Fibroblast of lung (primary cell): Measurements from ENCODE around the gene SRC. TPM values are rescaled to one million over a fixed set of nuclear protein-coding genes. Genes with fewer than 3 reads are reported as not detected.

Source experiments
- DNase-seq, 2 donors: peaks; one replicate each; pipeline versions ENCODE4 v3.0.0 to v3.0.0-alpha.2; 2010; ENCODE audit warnings: low read depth in 2 of 2
- H2AFZ ChIP-seq: 2 replicates; pipeline ENCODE4 v1.5.1; 2012; ENCODE audit warnings: low read length, control low read depth, inconsistent platforms
- H3K27ac ChIP-seq: 2 replicates; pipeline ENCODE4 v1.5.1; 2011; ENCODE audit warnings: low read length, control low read depth; ENCODE audit not compliant: insufficient read depth
- H3K27me3 ChIP-seq: 2 replicates; pipeline ENCODE4 v1.5.1; 2011; ENCODE audit warnings: mild to moderate bottlenecking, low read length; ENCODE audit not compliant: control insufficient read depth, insufficient read depth
- H3K36me3 ChIP-seq: 2 replicates; pipeline ENCODE4 v1.5.1; 2011; ENCODE audit warnings: low read length; ENCODE audit not compliant: control insufficient read depth, insufficient read depth
- H3K4me1 ChIP-seq: 2 replicates; pipeline ENCODE4 v1.5.1; 2011; ENCODE audit warnings: low read length; ENCODE audit not compliant: control insufficient read depth, insufficient read depth; ENCODE audit errors: extremely low read depth
- H3K4me2 ChIP-seq: 2 replicates; pipeline ENCODE4 v1.5.1; 2011; ENCODE audit warnings: low read length, control low read depth; ENCODE audit not compliant: insufficient read depth; ENCODE audit errors: extremely low read depth
- H3K4me3 ChIP-seq, 4 experiments: fragments of 200-600 bp in 1 of 4; sonication (generic) in 1 of 4; replicated peaks in 1 of 4; 2 replicates each; pipeline ENCODE4 v1.5.1; 2011 to 2016; ENCODE audit warnings: low read length in 4 of 4, low read depth in 3 of 4, mild to moderate bottlenecking in 3 of 4, control low read depth in 2 of 4, inconsistent platforms in 1 of 4, mixed read lengths in 1 of 4; ENCODE audit not compliant: insufficient read depth in 1 of 4; ENCODE audit errors: control extremely low read depth in 1 of 4
- H3K79me2 ChIP-seq: 2 replicates; pipeline ENCODE4 v1.5.1; 2012; ENCODE audit warnings: mild to moderate bottlenecking, low read length, inconsistent platforms; ENCODE audit not compliant: control insufficient read depth, insufficient read depth
- H3K9ac ChIP-seq: 2 replicates; pipeline ENCODE4 v1.5.1; 2011; ENCODE audit warnings: mild to moderate bottlenecking, low read length, control low read depth; ENCODE audit not compliant: insufficient read depth
- H3K9me3 ChIP-seq: 2 replicates; pipeline ENCODE4 v1.5.1; 2012; ENCODE audit warnings: low read depth, low read length; ENCODE audit not compliant: control insufficient read depth, insufficient read depth
- H4K20me1 ChIP-seq: 2 replicates; pipeline ENCODE4 v1.5.1; 2011; ENCODE audit warnings: low read length; ENCODE audit not compliant: control insufficient read depth, insufficient read depth; ENCODE audit errors: extremely low read depth
- EZH2 ChIP-seq: IDR thresholded peaks from 2 replicates; pipeline ENCODE4 v1.5.1; 2012; ENCODE audit warnings: low read length, control low read depth, mild to moderate bottlenecking; ENCODE audit errors: missing control alignments
- polyA plus RNA-seq, 2 donors: library from polyadenylated mRNA; depleted of rRNA in 1 of 2; stranded (reverse) in 1 of 2; unstranded in 1 of 2; fragments of >200 nt; gene quantifications; 2 replicates each; pipeline ENCODE4 v1.2.1, GENCODE V29; 2011 to 2012; ENCODE audit warnings: missing spikeins in 1 of 2
- total RNA-seq: library from RNA; depleted of rRNA; stranded (reverse); fragments of >200 nt; gene quantifications from 2 replicates; pipeline ENCODE4 v1.2.1, GENCODE V29; 2014
- TF ChIP-seq, protein P1 (sequence below), 2 donors: IDR thresholded peaks in 1 of 2; conservative IDR thresholded peaks in 1 of 2; 1 replicate in 1 of 2; 2 replicates in 1 of 2; pipeline ENCODE4 v1.5.1; 2011 to 2012; ENCODE audit warnings: low read length in 2 of 2, control low read depth in 1 of 2, inconsistent platforms in 1 of 2, low read depth in 1 of 2, mild to moderate bottlenecking in 1 of 2

SRC gene
- total and polyA plus RNA-seq, 2 donors (not counting 1 experiment from before 2014, with no cell fraction given) = 17.8 to 20.3 TPM

- peaks cover 9% of the 10 kb centered on the region for H3K79me2 ChIP-seq
- H4K20me1 ChIP-seq = no peaks in the 10 kb centered on the region
- no peak overlapping the region for H3K4me2 ChIP-seq
- H3K36me3 ChIP-seq = peaks cover 13% of the 10 kb centered on the region
- TF ChIP-seq, protein P1, sequence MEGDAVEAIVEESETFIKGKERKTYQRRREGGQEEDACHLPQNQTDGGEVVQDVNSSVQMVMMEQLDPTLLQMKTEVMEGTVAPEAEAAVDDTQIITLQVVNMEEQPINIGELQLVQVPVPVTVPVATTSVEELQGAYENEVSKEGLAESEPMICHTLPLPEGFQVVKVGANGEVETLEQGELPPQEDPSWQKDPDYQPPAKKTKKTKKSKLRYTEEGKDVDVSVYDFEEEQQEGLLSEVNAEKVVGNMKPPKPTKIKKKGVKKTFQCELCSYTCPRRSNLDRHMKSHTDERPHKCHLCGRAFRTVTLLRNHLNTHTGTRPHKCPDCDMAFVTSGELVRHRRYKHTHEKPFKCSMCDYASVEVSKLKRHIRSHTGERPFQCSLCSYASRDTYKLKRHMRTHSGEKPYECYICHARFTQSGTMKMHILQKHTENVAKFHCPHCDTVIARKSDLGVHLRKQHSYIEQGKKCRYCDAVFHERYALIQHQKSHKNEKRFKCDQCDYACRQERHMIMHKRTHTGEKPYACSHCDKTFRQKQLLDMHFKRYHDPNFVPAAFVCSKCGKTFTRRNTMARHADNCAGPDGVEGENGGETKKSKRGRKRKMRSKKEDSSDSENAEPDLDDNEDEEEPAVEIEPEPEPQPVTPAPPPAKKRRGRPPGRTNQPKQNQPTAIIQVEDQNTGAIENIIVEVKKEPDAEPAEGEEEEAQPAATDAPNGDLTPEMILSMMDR (conservative IDR thresholded peaks at IDR 0.05 in 1 of 2, IDR thresholded peaks at IDR 0.05 in 1 of 2; ENCODE audit: low read depth in 1 of 2, low read length in 2 of 2) = no peak
- TF ChIP-seq EZH2 = no peak
- no peak for DNase-seq
- no peaks in the 10 kb centered on the region for H3K9me3 ChIP-seq
- H3K27me3 ChIP-seq = no peaks in the 10 kb centered on the region
- peaks cover 27% of the 10 kb centered on the region for H3K4me1 ChIP-seq
- H3K4me3 ChIP-seq = no peak overlapping the region
- no peak overlapping the region for H3K9ac ChIP-seq
- peak overlapping the region; percentile 89 for H3K27ac ChIP-seq
- no peak overlapping the region for H2AFZ ChIP-seq
These were observed 29.7 kb upstream of the SRC start for GRCh38 chr20:37316116-37316774.

DNA sequence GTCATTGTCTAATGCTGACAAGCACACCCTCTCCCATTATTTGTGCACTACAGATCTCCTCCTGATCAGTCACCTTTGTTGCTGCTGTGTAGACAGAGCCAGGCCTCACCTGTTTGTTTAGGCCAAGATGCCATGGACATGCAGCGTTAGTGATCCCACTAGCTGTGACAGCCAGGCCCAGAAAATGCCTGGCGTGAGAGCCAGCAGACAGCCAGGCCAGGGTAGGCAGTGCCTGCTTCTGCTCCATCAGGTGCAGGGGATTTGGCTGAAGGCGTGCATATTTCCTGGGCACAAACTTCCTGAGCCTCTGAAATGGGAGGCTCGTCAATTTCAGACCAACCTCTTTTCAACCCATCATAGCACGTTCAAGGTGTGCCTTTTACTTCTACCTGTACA is 29.2 kb upstream of the SRC start:
- peaks cover 27% of the 10 kb centered on the region for H3K4me1 ChIP-seq
- no peak overlapping the region for H3K4me3 ChIP-seq
- H3K36me3 ChIP-seq = peaks cover 13% of the 10 kb centered on the region
- DNase-seq = no peak
- no peaks in the 10 kb centered on the region for H4K20me1 ChIP-seq
- H3K4me2 ChIP-seq = no peak overlapping the region
- peaks cover 9% of the 10 kb centered on the region for H3K79me2 ChIP-seq
- no peak overlapping the region for H3K27ac ChIP-seq
- no peak for TF ChIP-seq EZH2
- TF ChIP-seq, protein P1 (conservative IDR thresholded peaks at IDR 0.05 in 1 of 2, IDR thresholded peaks at IDR 0.05 in 1 of 2; ENCODE audit: low read depth in 1 of 2, low read length in 2 of 2) = no peak
- H3K9me3 ChIP-seq = no peaks in the 10 kb centered on the region
- H3K27me3 ChIP-seq = no peaks in the 10 kb centered on the region
- H2AFZ ChIP-seq = no peak overlapping the region
- H3K9ac ChIP-seq = no peak overlapping the region

- DNase-seq = no peak
- peaks cover 23% of the 10 kb centered on the region for H3K4me1 ChIP-seq
These were observed 28.6 kb upstream of the SRC start for GRCh38 chr20:37317316-37317715.

More at GRCh38 chr20:37317316-37317715, 28.6 kb upstream of the SRC start:
- peaks cover 13% of the 10 kb centered on the region for H3K36me3 ChIP-seq
- H2AFZ ChIP-seq = no peak overlapping the region
- H4K20me1 ChIP-seq = no peaks in the 10 kb centered on the region
- H3K27me3 ChIP-seq = no peaks in the 10 kb centered on the region
- H3K4me2 ChIP-seq = no peak overlapping the region
- H3K9ac ChIP-seq = no peak overlapping the region
- peaks cover 9% of the 10 kb centered on the region for H3K79me2 ChIP-seq
- no peak overlapping the region for H3K4me3 ChIP-seq
- TF ChIP-seq, protein P1 (conservative IDR thresholded peaks at IDR 0.05 in 1 of 2, IDR thresholded peaks at IDR 0.05 in 1 of 2; ENCODE audit: low read depth in 1 of 2, low read length in 2 of 2) = no peak
- TF ChIP-seq EZH2 = no peak
- no peaks in the 10 kb centered on the region for H3K9me3 ChIP-seq
- H3K27ac ChIP-seq = no peak overlapping the region
